Activated B cell treated with CpG ODN at 0.5 μM for 24 hours (primary cell): ENCODE results near the gene VSTM2B. TPM values are rescaled to one million over a fixed set of nuclear protein-coding genes. Genes with fewer than 3 reads are reported as not detected.
"Not testable (repeated sequence)": the region's sequence is repeated elsewhere in the genome, so short reads cannot be mapped to it uniquely, and the experiment has no call there.

Experiments used
- ATAC-seq: fragments of 200-7000 bp; cut with Tn5 transposase; one replicate; pipeline ENCODE4 v1.10.0; 2021; ENCODE audit warnings: low read depth, mild to moderate bottlenecking, moderate library complexity
- CTCF ChIA-PET: fragments of 350-600 bp; sonication (Branson Sonifier 250); formaldehyde crosslinking; loops from one replicate; lab custom pipeline; 2021; ENCODE audit warnings: antibody characterized with exemption; lab: Charles Lee
- POLR2A ChIA-PET: fragments of 350-600 bp; sonication (Branson Sonifier 250); formaldehyde crosslinking; loops from one replicate; lab custom pipeline; 2021; ENCODE audit warnings: antibody characterized with exemption; lab: Charles Lee
- DNase-seq: peaks from one replicate; pipeline ENCODE4 v3.0.0; 2022
- H3K27ac Mint-ChIP-seq: one replicate; pipeline ENCODE4 v1.8.0; 2020; ENCODE audit warnings: mixed read lengths
- H3K27me3 Mint-ChIP-seq: one replicate; pipeline ENCODE4 v1.8.0; 2021; ENCODE audit warnings: mixed read lengths
- H3K36me3 Mint-ChIP-seq: one replicate; pipeline ENCODE4 v1.8.0; 2021; ENCODE audit warnings: low read depth, mixed read lengths
- H3K4me1 Mint-ChIP-seq: one replicate; pipeline ENCODE4 v1.8.0; 2021; ENCODE audit warnings: mixed read lengths
- H3K4me3 Mint-ChIP-seq: one replicate; pipeline ENCODE4 v1.8.0; 2020; ENCODE audit warnings: mild to moderate bottlenecking, mixed read lengths
- H3K9me3 Mint-ChIP-seq: one replicate; pipeline ENCODE4 v1.8.0; 2020; ENCODE audit warnings: mixed read lengths
- intact Hi-C: fragments of 100-400 bp; cut with micrococcal nuclease; formaldehyde crosslinking; loops from one replicate; pipeline ENCODE4 v1.15.1; 2024
- total RNA-seq: library from RNA; stranded (reverse); gene quantifications from 2 replicates; pipeline ENCODE4 v1.2.3, GENCODE V29; 2022
- TF ChIP-seq, protein P1 (sequence below): fragments of 200-600 bp; IDR thresholded peaks from one replicate; pipeline ENCODE4 v1.8.0; 2022; ENCODE audit warnings: antibody characterized with exemption, mild to moderate bottlenecking

Gene VSTM2B
- total RNA-seq, 1 donor from 2014 or later: not detected

- TF ChIP-seq, protein P1, sequence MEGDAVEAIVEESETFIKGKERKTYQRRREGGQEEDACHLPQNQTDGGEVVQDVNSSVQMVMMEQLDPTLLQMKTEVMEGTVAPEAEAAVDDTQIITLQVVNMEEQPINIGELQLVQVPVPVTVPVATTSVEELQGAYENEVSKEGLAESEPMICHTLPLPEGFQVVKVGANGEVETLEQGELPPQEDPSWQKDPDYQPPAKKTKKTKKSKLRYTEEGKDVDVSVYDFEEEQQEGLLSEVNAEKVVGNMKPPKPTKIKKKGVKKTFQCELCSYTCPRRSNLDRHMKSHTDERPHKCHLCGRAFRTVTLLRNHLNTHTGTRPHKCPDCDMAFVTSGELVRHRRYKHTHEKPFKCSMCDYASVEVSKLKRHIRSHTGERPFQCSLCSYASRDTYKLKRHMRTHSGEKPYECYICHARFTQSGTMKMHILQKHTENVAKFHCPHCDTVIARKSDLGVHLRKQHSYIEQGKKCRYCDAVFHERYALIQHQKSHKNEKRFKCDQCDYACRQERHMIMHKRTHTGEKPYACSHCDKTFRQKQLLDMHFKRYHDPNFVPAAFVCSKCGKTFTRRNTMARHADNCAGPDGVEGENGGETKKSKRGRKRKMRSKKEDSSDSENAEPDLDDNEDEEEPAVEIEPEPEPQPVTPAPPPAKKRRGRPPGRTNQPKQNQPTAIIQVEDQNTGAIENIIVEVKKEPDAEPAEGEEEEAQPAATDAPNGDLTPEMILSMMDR: no peak
- peaks cover 12% of the 10 kb centered on the region for H3K9me3 Mint-ChIP-seq
- no peak overlapping the region for H3K4me3 Mint-ChIP-seq
- ChIA-PET POLR2A (no interaction called here), CTCF (no interaction called here)
- no peaks in the 10 kb centered on the region for H3K36me3 Mint-ChIP-seq
- H3K27ac Mint-ChIP-seq: no peak overlapping the region
- ATAC-seq (no peak), DNase-seq (no peak)
- intact Hi-C loops: no loop called here
- H3K4me1 Mint-ChIP-seq: no peaks in the 10 kb centered on the region
- no peaks in the 10 kb centered on the region for H3K27me3 Mint-ChIP-seq
These were observed 40.9 kb upstream of the VSTM2B start for GRCh38 chr19:29484876-29485275.

DNA sequence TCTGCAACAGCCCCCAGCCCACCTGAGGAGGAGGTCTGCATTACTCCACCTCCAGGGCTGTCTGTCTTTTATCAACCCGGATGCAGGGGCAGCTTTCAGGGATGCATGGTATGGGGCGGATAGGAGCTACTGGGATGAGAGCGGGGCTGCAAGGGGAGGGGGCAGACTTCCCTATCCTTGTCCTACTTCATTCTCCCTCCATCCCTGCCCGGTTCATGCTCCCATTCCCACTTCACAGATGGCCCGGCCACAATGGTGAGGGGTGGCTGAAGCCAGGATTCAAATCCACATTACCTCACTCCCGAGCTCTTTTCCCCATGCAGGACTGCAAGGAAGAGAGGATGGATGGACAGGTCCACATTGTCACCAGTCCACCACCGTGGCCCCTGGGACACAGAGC is 40.5 kb upstream of the VSTM2B start:
- Mint-ChIP-seq H3K4me1 (no peaks in the 10 kb centered on the region), H3K9me3 (peaks cover 12% of the 10 kb centered on the region), H3K27me3 (peaks cover 2% of the 10 kb centered on the region), H3K4me3 (no peak overlapping the region), H3K27ac (no peak overlapping the region), H3K36me3 (no peaks in the 10 kb centered on the region)
- ATAC-seq: no peak
- intact Hi-C loops: no loop called here
- CTCF ChIA-PET: no interaction called here
- no peak for DNase-seq
- POLR2A ChIA-PET: no interaction called here
- TF ChIP-seq, protein P1: no peak

DNA sequence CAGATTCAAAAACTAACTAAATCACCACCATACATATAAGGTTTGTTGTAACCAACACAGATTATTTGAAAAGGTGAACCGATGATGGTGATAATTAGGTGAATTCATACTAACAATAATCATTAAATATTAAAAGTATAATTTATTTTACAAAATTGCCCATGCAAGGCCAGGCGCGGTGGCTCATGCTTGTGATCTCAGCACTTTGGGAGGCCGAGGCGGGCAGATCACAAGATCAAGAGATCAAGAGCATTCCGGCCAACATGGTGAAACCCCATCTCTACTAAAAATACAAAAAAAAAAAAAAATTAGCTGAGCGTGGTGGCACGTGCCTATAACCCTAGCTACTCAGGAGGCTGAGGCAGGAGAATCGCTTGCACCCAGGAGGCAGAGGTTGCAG is 38.8 kb upstream of the VSTM2B start:
- H3K4me1 Mint-ChIP-seq, H3K9me3 Mint-ChIP-seq, POLR2A ChIA-PET: not testable (repeated sequence)

GRCh38 chr19:29487432-29487831 is 38.4 kb upstream of the VSTM2B start:
- ChIA-PET CTCF (no interaction called here), POLR2A (no interaction called here)
- intact Hi-C loops: no loop called here
- Mint-ChIP-seq H3K4me1 (no peaks in the 10 kb centered on the region), H3K36me3 (no peaks in the 10 kb centered on the region), H3K4me3 (no peak overlapping the region), H3K27me3 (peaks cover 4% of the 10 kb centered on the region), H3K9me3 (no peaks in the 10 kb centered on the region), H3K27ac (no peak overlapping the region)
- DNase-seq: no peak
- ATAC-seq: no peak
- TF ChIP-seq, protein P1: no peak

More for the DNA sequence above, 38.8 kb upstream of the VSTM2B start:
- H3K27ac Mint-ChIP-seq, ATAC-seq, H3K36me3 Mint-ChIP-seq, intact Hi-C loops, H3K4me3 Mint-ChIP-seq, CTCF ChIA-PET, DNase-seq, H3K27me3 Mint-ChIP-seq: not testable (repeated sequence)

GRCh38 chr19:29488316-29488715 is 37.5 kb upstream of the VSTM2B start:
- POLR2A ChIA-PET: no interaction called here
- intact Hi-C loops: no loop called here
- Mint-ChIP-seq H3K27me3 (peaks cover 6% of the 10 kb centered on the region), H3K9me3 (no peaks in the 10 kb centered on the region), H3K27ac (no peak overlapping the region), H3K36me3 (no peaks in the 10 kb centered on the region), H3K4me1 (no peaks in the 10 kb centered on the region), H3K4me3 (no peak overlapping the region)
- CTCF ChIA-PET: no interaction called here
- ATAC-seq (no peak), DNase-seq (no peak)
- TF ChIP-seq, protein P1: no peak
